Keratinocyte (primary cell): ENCODE measurements around the gene LRRC74B. TPM values are rescaled to one million over a fixed set of nuclear protein-coding genes. Genes with fewer than 3 reads are reported as not detected.

Source experiments
- DNase-seq: peaks from one replicate; pipeline ENCODE4 v3.0.0-alpha.2; 2011; ENCODE audit warnings: low read depth, missing footprints, low spot score
- FAIRE-seq: peaks from 2 replicates; lab custom pipeline; 2011; peaks lifted over from hg19 to GRCh38; lab: Jason Lieb, UNC
- H2AFZ ChIP-seq: 2 replicates; pipeline ENCODE4 v1.6.0; 2012; ENCODE audit warnings: low read length, control low read depth, inconsistent platforms; ENCODE audit not compliant: control insufficient read depth
- H3K27ac ChIP-seq: 2 replicates; pipeline ENCODE4 v1.5.1; 2011; ENCODE audit warnings: low read length; ENCODE audit not compliant: control insufficient read depth, insufficient read depth
- H3K27me3 ChIP-seq: 3 replicates; pipeline ENCODE4 v1.6.0; 2011; ENCODE audit warnings: low read length; ENCODE audit not compliant: control insufficient read depth, insufficient read depth; ENCODE audit errors: extremely low read depth
- H3K36me3 ChIP-seq, 2 experiments: 2 replicates in 1 of 2; 3 replicates in 1 of 2; pipeline ENCODE4 v1.5.1; 2011; ENCODE audit warnings: low read length in 2 of 2, mild to moderate bottlenecking in 1 of 2; ENCODE audit not compliant: control insufficient read depth in 2 of 2, insufficient read depth in 2 of 2; ENCODE audit errors: extremely low read depth in 1 of 2
- H3K4me1 ChIP-seq: 3 replicates; pipeline ENCODE4 v1.5.1; 2011; ENCODE audit warnings: low read length; ENCODE audit not compliant: control insufficient read depth, insufficient read depth; ENCODE audit errors: extremely low read depth
- H3K4me2 ChIP-seq: 3 replicates; pipeline ENCODE4 v1.6.0; 2011; ENCODE audit warnings: low read depth, low read length; ENCODE audit not compliant: control insufficient read depth, insufficient read depth; ENCODE audit errors: extremely low read depth
- H3K4me3 ChIP-seq, 3 experiments: fragments of 200-600 bp in 1 of 3; sonication (generic) in 1 of 3; 2 replicates in 2 of 3; 3 replicates in 1 of 3; pipeline ENCODE4 v1.5.1; 2011 to 2016; ENCODE audit warnings: low read length in 3 of 3, mild to moderate bottlenecking in 3 of 3, control low read depth in 2 of 3, inconsistent platforms in 1 of 3, low read depth in 1 of 3, mixed read lengths in 1 of 3, mixed run types in 1 of 3, moderate library complexity in 1 of 3; ENCODE audit not compliant: control insufficient read depth in 2 of 3, insufficient read depth in 2 of 3; ENCODE audit errors: extremely low read depth in 1 of 3
- H3K79me2 ChIP-seq: 2 replicates; pipeline ENCODE4 v1.6.0; 2012; ENCODE audit warnings: low read length; ENCODE audit not compliant: control insufficient read depth, insufficient read depth
- H3K9ac ChIP-seq: 3 replicates; pipeline ENCODE4 v1.6.0; 2011; ENCODE audit warnings: low read length; ENCODE audit not compliant: control insufficient read depth, insufficient read depth; ENCODE audit errors: extremely low read depth
- H3K9me1 ChIP-seq: 3 replicates; pipeline ENCODE4 v1.6.0; 2011; ENCODE audit warnings: low read length; ENCODE audit not compliant: control insufficient read depth, insufficient read depth; ENCODE audit errors: extremely low read depth
- H3K9me3 ChIP-seq: 2 replicates; pipeline ENCODE4 v1.5.1; 2012; ENCODE audit warnings: low read depth, low read length; ENCODE audit not compliant: control insufficient read depth
- H4K20me1 ChIP-seq: 3 replicates; pipeline ENCODE4 v1.6.0; 2011; ENCODE audit warnings: low read length; ENCODE audit not compliant: control insufficient read depth, insufficient read depth; ENCODE audit errors: extremely low read depth
- EZH2 ChIP-seq: IDR thresholded peaks from one replicate; pipeline ENCODE4 v1.6.1; 2012; ENCODE audit warnings: inconsistent platforms, mild to moderate bottlenecking, low read length, moderate library complexity
- dilution Hi-C: fragments of 300-500 bp; cut with MboI; formaldehyde crosslinking; loops from one replicate; pipeline ENCODE4 v1.7.0; 2020; ENCODE audit warnings: low sequenced_read_pairs; ENCODE audit not compliant: extremely low pct_ligation_motif_present
- polyA plus RNA-seq, 5 experiments: library from polyadenylated mRNA; depleted of rRNA in 3 of 5; stranded (reverse) in 3 of 5; stranded (forward) in 1 of 5; unstranded in 1 of 5; fragments of >200 nt; gene quantifications; 1 replicate in 1 of 5; 2 replicates in 3 of 5; 3 replicates in 1 of 5; pipeline versions ENCODE4 v1.2.1 to v1.2.3, GENCODE V29; 2011 to 2012; ENCODE audit warnings: missing spikeins in 2 of 5, low read depth in 1 of 5, low replicate concordance in 1 of 5
- TF ChIP-seq, protein P1 (sequence below), 3 experiments: IDR thresholded peaks in 1 of 3; conservative IDR thresholded peaks in 1 of 3; optimal IDR thresholded peaks in 1 of 3; 2 replicates in 2 of 3; 3 replicates in 1 of 3; pipeline versions ENCODE3 to v1.5.1; 2011; ENCODE audit warnings: low read length in 3 of 3, mild to moderate bottlenecking in 3 of 3, moderate library complexity in 2 of 3, control low read depth in 1 of 3, inconsistent platforms in 1 of 3; ENCODE audit not compliant: insufficient read depth in 2 of 3; ENCODE audit errors: extremely low read depth in 1 of 3

Gene LRRC74B
- polyA plus RNA-seq, 1 donor (not counting 4 experiments of a cell fraction or from before 2014, with no cell fraction given) = not detected

DNA sequence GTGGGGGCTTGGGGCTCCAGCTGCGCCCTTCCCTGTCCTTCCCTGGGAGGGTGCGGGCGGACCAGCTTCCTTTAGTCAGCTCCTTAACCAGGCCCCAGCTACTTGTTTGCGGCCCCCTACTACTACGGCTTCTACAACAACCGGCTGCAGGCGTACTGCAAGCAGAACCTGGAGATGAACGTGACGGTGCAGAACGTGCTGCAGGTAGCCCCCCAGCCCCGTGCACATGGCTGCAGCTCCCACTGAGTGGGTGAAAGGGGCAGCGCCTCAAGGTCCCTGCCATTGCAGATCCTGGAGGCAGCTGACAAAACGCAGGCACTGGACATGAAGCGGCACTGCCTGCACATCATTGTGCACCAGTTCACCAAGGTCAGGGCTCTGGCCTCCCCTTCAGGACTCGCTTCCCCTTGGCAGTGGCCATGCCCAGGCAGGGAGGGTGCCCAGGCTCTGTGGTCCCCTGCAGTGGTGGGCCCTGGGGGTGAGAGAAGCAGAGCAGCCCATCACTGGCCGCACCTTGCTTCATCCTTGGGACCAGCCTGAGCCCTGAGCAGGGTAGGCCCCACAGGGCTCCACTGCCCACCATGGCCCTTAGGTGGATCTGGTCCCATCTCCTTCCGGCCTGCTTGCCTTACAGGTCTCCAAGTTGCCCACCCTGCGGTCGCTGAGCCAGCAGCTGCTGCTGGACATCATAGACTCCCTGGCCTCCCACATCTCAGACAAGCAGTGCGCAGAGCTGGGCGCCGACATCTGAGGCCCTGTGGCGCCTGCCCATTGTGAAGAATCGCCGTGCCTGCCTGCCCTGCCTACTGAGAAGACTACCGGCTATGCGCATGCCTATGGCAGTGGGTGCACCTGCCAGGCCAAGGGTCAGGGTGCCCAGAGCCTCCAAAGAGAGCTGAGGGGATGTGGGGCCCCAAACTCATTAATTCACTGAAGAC, 48.9 kb upstream of the LRRC74B start:
- DNase-seq = no peak
- dilution Hi-C loops = no loop called here
- no peaks in the 10 kb centered on the region for H3K9me1 ChIP-seq
- H3K9ac ChIP-seq = no peak overlapping the region
- no peak overlapping the region for H3K4me3 ChIP-seq
- H3K27ac ChIP-seq = no peak overlapping the region
- H3K79me2 ChIP-seq = peaks cover 17% of the 10 kb centered on the region
- peaks cover 12% of the 10 kb centered on the region for H3K4me1 ChIP-seq
- peaks cover 24 to 41% of the 10 kb centered on the region in 2 experiments for H3K36me3 ChIP-seq
- H2AFZ ChIP-seq = no peak overlapping the region
- H4K20me1 ChIP-seq = no peaks in the 10 kb centered on the region
- H3K27me3 ChIP-seq = no peaks in the 10 kb centered on the region
- TF ChIP-seq, protein P1, sequence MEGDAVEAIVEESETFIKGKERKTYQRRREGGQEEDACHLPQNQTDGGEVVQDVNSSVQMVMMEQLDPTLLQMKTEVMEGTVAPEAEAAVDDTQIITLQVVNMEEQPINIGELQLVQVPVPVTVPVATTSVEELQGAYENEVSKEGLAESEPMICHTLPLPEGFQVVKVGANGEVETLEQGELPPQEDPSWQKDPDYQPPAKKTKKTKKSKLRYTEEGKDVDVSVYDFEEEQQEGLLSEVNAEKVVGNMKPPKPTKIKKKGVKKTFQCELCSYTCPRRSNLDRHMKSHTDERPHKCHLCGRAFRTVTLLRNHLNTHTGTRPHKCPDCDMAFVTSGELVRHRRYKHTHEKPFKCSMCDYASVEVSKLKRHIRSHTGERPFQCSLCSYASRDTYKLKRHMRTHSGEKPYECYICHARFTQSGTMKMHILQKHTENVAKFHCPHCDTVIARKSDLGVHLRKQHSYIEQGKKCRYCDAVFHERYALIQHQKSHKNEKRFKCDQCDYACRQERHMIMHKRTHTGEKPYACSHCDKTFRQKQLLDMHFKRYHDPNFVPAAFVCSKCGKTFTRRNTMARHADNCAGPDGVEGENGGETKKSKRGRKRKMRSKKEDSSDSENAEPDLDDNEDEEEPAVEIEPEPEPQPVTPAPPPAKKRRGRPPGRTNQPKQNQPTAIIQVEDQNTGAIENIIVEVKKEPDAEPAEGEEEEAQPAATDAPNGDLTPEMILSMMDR (optimal IDR thresholded peaks at IDR 0.05 in 1 of 3, IDR thresholded peaks at IDR 0.05 in 1 of 3, conservative IDR thresholded peaks at IDR 0.05 in 1 of 3; ENCODE audit: extremely low read depth in 1 of 3, insufficient read depth in 2 of 3, low read length in 3 of 3) = no peak
- TF ChIP-seq EZH2 = no peak
- no peak overlapping the region for H3K4me2 ChIP-seq
- no peaks in the 10 kb centered on the region for H3K9me3 ChIP-seq
- no peak for FAIRE-seq

DNA sequence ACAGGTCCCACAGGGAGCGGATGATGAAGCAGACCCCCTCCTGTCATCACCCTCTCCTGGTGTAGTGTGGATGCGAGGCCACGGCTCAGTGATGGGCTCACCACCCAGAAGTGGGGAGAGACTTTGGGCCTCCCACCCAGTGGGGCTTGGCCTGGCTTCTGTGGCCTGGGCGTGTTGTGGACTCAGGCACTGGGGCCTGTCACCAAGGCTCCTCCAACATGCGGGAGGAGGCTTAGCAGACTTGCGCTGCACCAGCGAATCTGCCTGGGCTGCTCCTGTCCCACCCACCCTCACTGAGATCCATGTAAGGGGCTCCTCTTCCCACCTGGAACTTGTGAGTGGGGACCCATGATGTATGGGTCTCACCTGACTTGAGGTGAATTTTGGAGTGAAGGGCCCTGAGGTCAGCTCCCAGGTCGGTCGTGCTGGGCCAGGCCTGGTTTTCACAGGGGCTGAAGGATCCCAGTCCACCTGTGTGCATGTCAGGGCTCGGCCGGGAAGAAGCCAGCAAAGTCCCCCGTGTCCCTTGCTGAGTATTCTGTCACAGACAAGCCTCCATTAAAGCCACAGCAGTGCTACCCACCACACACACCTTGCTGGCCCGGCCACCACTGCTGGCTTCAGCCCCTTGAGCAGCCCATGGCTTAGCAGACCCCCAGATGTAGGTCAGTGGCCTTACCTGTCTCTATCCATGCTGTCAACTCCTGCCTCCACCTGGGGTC, 48.0 kb upstream of the LRRC74B start:
- Histone ChIP-seq H3K9me3 (no peaks in the 10 kb centered on the region), H3K4me1 (peaks cover 12% of the 10 kb centered on the region), H4K20me1 (no peaks in the 10 kb centered on the region), H3K36me3 (peaks cover 17 to 37% of the 10 kb centered on the region in 2 experiments), H2AFZ (no peak overlapping the region), H3K27ac (no peak overlapping the region), H3K27me3 (no peaks in the 10 kb centered on the region), H3K4me3 (no peak overlapping the region), H3K4me2 (no peak overlapping the region), H3K9me1 (no peaks in the 10 kb centered on the region), H3K9ac (no peak overlapping the region), H3K79me2 (peaks cover 18% of the 10 kb centered on the region)
- no peak for FAIRE-seq
- no peak for DNase-seq
- TF ChIP-seq EZH2 = no peak
- TF ChIP-seq, protein P1 (optimal IDR thresholded peaks at IDR 0.05 in 1 of 3, IDR thresholded peaks at IDR 0.05 in 1 of 3, conservative IDR thresholded peaks at IDR 0.05 in 1 of 3; ENCODE audit: extremely low read depth in 1 of 3, insufficient read depth in 2 of 3, low read length in 3 of 3) = no peak
- dilution Hi-C loops = no loop called here
